Nephron (organoid): ENCODE measurements around the gene CARHSP1.

ENCODE experiments used
- H3K27ac Mint-ChIP-seq, 3 experiments: 2 replicates each; pipeline ENCODE4 v1.8.0; 2020; ENCODE audit warnings: mixed read lengths in 3 of 3, mild to moderate bottlenecking in 2 of 3, moderate library complexity in 1 of 3
- H3K27me3 Mint-ChIP-seq: 2 replicates; pipeline ENCODE4 v1.8.0; 2021; ENCODE audit warnings: low read depth, mild to moderate bottlenecking, moderate library complexity, mixed read lengths
- H3K36me3 Mint-ChIP-seq: 2 replicates; pipeline ENCODE4 v1.8.0; 2020; ENCODE audit warnings: low read depth, mixed read lengths
- H3K4me1 Mint-ChIP-seq: 2 replicates; pipeline ENCODE4 v1.8.0; 2020; ENCODE audit warnings: mixed read lengths
- H3K4me3 Mint-ChIP-seq, 3 experiments: 2 replicates each; pipeline ENCODE4 v1.8.0; 2020; ENCODE audit warnings: mild to moderate bottlenecking in 3 of 3, mixed read lengths in 3 of 3, moderate library complexity in 2 of 3
- H3K9me3 Mint-ChIP-seq: 2 replicates; pipeline ENCODE4 v1.8.0; 2020; ENCODE audit warnings: mixed read lengths
- TF ChIP-seq, protein P1 (sequence below), 3 experiments: fragments of 200-600 bp; sonication (generic); IDR thresholded peaks; one replicate each; pipeline ENCODE4 v1.5.0; 2021; ENCODE audit warnings: antibody characterized with exemption in 3 of 3; ENCODE audit not compliant: unreplicated experiment in 3 of 3

Gene CARHSP1

DNA sequence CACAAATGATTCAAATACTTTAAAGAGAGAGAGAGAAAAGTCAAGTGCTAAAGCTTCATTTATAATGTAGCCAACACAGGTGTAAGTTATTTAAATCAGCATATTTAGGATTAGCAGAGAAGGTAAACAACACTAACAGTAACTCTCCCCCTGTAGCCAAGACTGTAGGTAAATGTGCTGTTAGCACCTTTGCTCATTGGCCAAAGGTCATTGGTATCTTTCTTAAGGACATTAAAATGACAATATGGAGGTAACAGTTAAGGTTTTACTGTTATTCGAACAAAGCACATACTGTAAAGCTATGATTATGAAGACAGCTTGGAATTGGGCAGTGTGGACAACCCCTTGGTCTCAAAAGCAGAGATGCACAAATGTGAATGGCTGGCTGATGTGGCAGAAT lies 42.0 kb upstream of the CARHSP1 start:
- TF ChIP-seq, protein P1, sequence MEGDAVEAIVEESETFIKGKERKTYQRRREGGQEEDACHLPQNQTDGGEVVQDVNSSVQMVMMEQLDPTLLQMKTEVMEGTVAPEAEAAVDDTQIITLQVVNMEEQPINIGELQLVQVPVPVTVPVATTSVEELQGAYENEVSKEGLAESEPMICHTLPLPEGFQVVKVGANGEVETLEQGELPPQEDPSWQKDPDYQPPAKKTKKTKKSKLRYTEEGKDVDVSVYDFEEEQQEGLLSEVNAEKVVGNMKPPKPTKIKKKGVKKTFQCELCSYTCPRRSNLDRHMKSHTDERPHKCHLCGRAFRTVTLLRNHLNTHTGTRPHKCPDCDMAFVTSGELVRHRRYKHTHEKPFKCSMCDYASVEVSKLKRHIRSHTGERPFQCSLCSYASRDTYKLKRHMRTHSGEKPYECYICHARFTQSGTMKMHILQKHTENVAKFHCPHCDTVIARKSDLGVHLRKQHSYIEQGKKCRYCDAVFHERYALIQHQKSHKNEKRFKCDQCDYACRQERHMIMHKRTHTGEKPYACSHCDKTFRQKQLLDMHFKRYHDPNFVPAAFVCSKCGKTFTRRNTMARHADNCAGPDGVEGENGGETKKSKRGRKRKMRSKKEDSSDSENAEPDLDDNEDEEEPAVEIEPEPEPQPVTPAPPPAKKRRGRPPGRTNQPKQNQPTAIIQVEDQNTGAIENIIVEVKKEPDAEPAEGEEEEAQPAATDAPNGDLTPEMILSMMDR (IDR thresholded peaks at IDR 0.05; ENCODE audit: unreplicated experiment in 3 of 3), result no peak
- Mint-ChIP-seq H3K4me3 (no peak overlapping the region), H3K27me3 (no peaks in the 10 kb centered on the region), H3K4me1 (no peaks in the 10 kb centered on the region), H3K27ac (no peak overlapping the region), H3K36me3 (peaks cover 75% of the 10 kb centered on the region), H3K9me3 (no peaks in the 10 kb centered on the region)

DNA sequence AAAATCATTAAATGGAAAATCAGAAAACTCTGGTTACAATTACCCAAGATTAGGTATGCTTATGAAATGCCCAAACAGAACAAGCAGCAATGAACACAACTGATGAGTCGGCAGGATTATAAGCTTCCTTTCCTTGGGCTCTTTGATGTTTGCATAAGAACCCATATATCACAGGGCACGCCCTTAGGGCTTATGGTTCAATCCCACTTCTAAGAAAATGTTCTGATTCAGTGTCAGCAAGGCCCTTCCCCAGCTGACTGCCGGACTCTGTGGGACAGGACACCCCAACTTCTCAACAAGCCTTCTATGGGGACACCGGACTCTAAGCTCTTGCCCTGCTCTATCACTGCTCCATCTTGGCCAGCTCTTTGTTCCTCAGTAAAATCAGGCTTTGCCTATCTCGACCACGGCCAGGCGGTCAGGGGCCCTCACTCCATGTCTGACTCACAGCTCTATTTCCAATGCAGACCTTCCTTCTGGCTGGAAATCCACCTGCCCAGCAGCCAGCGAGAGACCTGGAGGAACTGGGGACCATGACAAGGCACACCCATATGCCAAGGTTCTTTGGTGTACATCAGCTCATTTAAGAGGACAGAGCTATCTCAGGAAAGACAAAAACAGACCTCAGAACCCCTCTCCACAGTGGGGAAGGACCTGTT lies 40.1 kb upstream of the CARHSP1 start:
- Mint-ChIP-seq H3K27ac (peak overlapping the region in 1 of 3 experiments; percentile 9), H3K4me1 (no peaks in the 10 kb centered on the region), H3K9me3 (no peaks in the 10 kb centered on the region), H3K36me3 (peaks cover 71% of the 10 kb centered on the region), H3K27me3 (no peaks in the 10 kb centered on the region), H3K4me3 (no peak overlapping the region)
- TF ChIP-seq, protein P1 (IDR thresholded peaks at IDR 0.05; ENCODE audit: unreplicated experiment in 3 of 3), result no peak

- TF ChIP-seq, protein P1 (IDR thresholded peaks at IDR 0.05; ENCODE audit: unreplicated experiment in 3 of 3), result no peak
- Mint-ChIP-seq H3K4me3 (no peak overlapping the region), H3K36me3 (peaks cover 71% of the 10 kb centered on the region), H3K9me3 (no peaks in the 10 kb centered on the region), H3K27ac (no peak overlapping the region), H3K4me1 (no peaks in the 10 kb centered on the region), H3K27me3 (no peaks in the 10 kb centered on the region)
These were observed 38.3 kb upstream of the CARHSP1 start for GRCh38 chr16:8907096-8907495.

DNA sequence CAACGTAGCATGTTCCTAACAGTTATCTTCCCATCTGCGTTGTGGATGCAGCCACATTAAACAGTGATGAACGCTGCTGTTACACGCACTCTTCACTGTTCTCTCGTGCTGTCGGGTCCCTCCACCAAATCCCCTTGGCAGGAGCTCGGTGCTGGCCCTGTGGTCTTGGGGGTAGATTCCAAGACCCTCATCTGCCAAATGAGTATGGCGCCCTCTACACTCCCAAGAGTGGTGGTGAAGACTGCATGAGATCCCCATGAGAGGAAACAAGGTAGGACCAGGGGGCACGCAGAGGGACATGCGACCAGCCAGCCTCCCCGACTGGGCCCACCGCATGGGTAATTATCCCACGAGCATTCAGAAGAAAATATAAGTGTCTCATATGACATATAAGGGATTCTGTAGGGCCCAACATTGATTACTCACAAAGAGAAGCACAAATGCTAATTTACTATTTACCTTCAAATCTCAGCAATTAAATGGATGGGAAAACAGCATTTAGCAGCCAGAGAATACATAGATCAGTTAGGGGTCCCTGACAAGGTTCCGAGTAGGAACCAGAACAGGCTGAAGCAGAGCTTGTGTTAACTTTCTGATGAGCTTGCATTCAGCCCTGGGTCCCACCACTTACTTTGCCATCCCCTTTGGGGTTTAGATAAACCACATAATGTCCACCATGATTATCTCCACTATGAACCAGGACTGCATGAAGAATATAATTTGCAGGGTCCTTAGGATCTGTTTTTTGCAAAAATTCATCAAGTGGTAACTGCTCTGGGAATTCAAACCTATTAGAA lies 37.2 kb upstream of the CARHSP1 start:
- H3K27ac Mint-ChIP-seq, result no peak overlapping the region
- no peaks in the 10 kb centered on the region for H3K4me1 Mint-ChIP-seq
- H3K27me3 Mint-ChIP-seq, result no peaks in the 10 kb centered on the region
- H3K4me3 Mint-ChIP-seq, result no peak overlapping the region
- TF ChIP-seq, protein P1 (IDR thresholded peaks at IDR 0.05; ENCODE audit: unreplicated experiment in 3 of 3), result no peak
- H3K36me3 Mint-ChIP-seq, result peaks cover 73% of the 10 kb centered on the region
- no peaks in the 10 kb centered on the region for H3K9me3 Mint-ChIP-seq

GRCh38 chr16:8905168-8905762 lies 36.5 kb upstream of the CARHSP1 start:
- TF ChIP-seq, protein P1 (IDR thresholded peaks at IDR 0.05; ENCODE audit: unreplicated experiment in 3 of 3), result peak in 1 of 3 experiments; percentile 41
- no peak overlapping the region for H3K4me3 Mint-ChIP-seq
- H3K27ac Mint-ChIP-seq, result no peak overlapping the region
- peaks cover 73% of the 10 kb centered on the region for H3K36me3 Mint-ChIP-seq
- H3K27me3 Mint-ChIP-seq, result no peaks in the 10 kb centered on the region
- H3K4me1 Mint-ChIP-seq, result no peaks in the 10 kb centered on the region
- H3K9me3 Mint-ChIP-seq, result no peaks in the 10 kb centered on the region
